K562 (cell line): ENCODE data around the gene STARD6. TPM values are rescaled to one million over a fixed set of nuclear protein-coding genes. Genes with fewer than 3 reads are reported as not detected.

Experiments used
- BACH1 ChIP-seq: fragments of 200-800 bp; sonication (Bioruptor generic); IDR thresholded peaks from 2 replicates; pipeline ENCODE4 v1.6.1; 2016; ENCODE audit warnings: missing genetic modification characterization, missing compliant biosample characterization
- BDP1 ChIP-seq: IDR thresholded peaks from 3 replicates; pipeline ENCODE4 v1.6.1; 2011; ENCODE audit not compliant: insufficient read length, insufficient read depth
- BHLHE40 ChIP-seq: IDR thresholded peaks from 2 replicates; pipeline ENCODE4 v1.6.1; 2011; ENCODE audit warnings: low read length, improper control_type of control experiment
- CREB1 ChIP-seq, 2 experiments: sonication (generic) in 1 of 2; formaldehyde crosslinking in 1 of 2; IDR thresholded peaks; 2 replicates each; pipeline versions ENCODE4 v1.6.1 to v1.8.0; 2012 to 2022; ENCODE audit warnings: inconsistent platforms in 1 of 2, mild to moderate bottlenecking in 1 of 2, missing genetic modification reagents in 1 of 2, moderate library complexity in 1 of 2
- CXXC5 ChIP-seq: fragments of 250-450 bp; sonication (Bioruptor Pico); IDR thresholded peaks from 2 replicates; pipeline ENCODE4 v1.8.0; 2022; ENCODE audit warnings: inconsistent platforms, mild to moderate bottlenecking, moderate library complexity
- ELK1 ChIP-seq: sonication (generic); formaldehyde crosslinking; IDR thresholded peaks from 2 replicates; pipeline ENCODE4 v1.8.1; 2022; ENCODE audit warnings: missing genetic modification reagents
- L3MBTL2 ChIP-seq: fragments of 450-650 bp; IDR thresholded peaks from 2 replicates; pipeline ENCODE4 v1.6.1; 2016; ENCODE audit warnings: mild to moderate bottlenecking, moderate library complexity
- MTF1 ChIP-seq: fragments of 250-450 bp; sonication (Bioruptor Pico); IDR thresholded peaks from 2 replicates; pipeline ENCODE4 v1.9.0; 2021; ENCODE audit warnings: moderate library complexity, mild to moderate bottlenecking, inconsistent platforms, borderline replicate concordance
- RFX5 ChIP-seq: IDR thresholded peaks from 2 replicates; pipeline ENCODE4 v1.6.1; 2011; ENCODE audit warnings: low read depth, mild to moderate bottlenecking, improper control_type of control experiment, low read length
- SIX5 ChIP-seq, 2 experiments: IDR thresholded peaks; 2 replicates each; pipeline ENCODE4 v1.6.1; 2011; ENCODE audit warnings: low read length in 2 of 2, borderline replicate concordance in 1 of 2, low read depth in 1 of 2, mild to moderate bottlenecking in 1 of 2, moderate library complexity in 1 of 2; ENCODE audit not compliant: insufficient read depth in 1 of 2
- SP1 ChIP-seq: sonication (generic); formaldehyde crosslinking; IDR thresholded peaks from 2 replicates; pipeline ENCODE4 v1.8.1; 2022; ENCODE audit warnings: mild to moderate bottlenecking, missing genetic modification reagents
- SREBF2 ChIP-seq: sonication (generic); formaldehyde crosslinking; IDR thresholded peaks from 2 replicates; pipeline ENCODE4 v1.4.0; 2020; ENCODE audit warnings: mild to moderate bottlenecking, missing genetic modification reagents
- TAF1 ChIP-seq: IDR thresholded peaks from 2 replicates; pipeline ENCODE4 v1.6.1; 2011; ENCODE audit warnings: mild to moderate bottlenecking, low read length, moderate library complexity; ENCODE audit not compliant: insufficient read depth, control insufficient read depth, severe bottlenecking; ENCODE audit errors: extremely low read depth
- ZNF324 ChIP-seq: fragments of 250-450 bp; sonication (Bioruptor Pico); IDR thresholded peaks from 2 replicates; pipeline ENCODE4 v1.4.0; 2020; ENCODE audit warnings: mild to moderate bottlenecking
- ZNF609 ChIP-seq: sonication (generic); formaldehyde crosslinking; IDR thresholded peaks from 2 replicates; pipeline ENCODE4 v1.8.1; 2023; ENCODE audit warnings: missing genetic modification reagents, mild to moderate bottlenecking, borderline replicate concordance
- ZSCAN29 ChIP-seq: fragments of 450-650 bp; IDR thresholded peaks from 2 replicates; pipeline ENCODE4 v1.6.1; 2017
- ZSCAN32 ChIP-seq: fragments of 450-650 bp; formaldehyde crosslinking; IDR thresholded peaks from 2 replicates; pipeline ENCODE4 v1.4.0; 2020; ENCODE audit warnings: mild to moderate bottlenecking, moderate library complexity
- polyA plus RNA-seq, 8 experiments: library from polyadenylated mRNA; depleted of rRNA in 4 of 8; stranded (reverse) in 5 of 8; unstranded in 3 of 8; fragments of >200 nt; fragmentation: Nextera tagmentation in 2 of 8; fragmentation: Illumina TruSeq in 1 of 8; extraction: Ambion mirVana in 2 of 8; extraction: Trizol in 1 of 8; gene quantifications; 2 replicates each; pipeline versions ENCODE4 v1.2.1 to v1.2.3, GENCODE V29; 2011 to 2014; ENCODE audit warnings: inconsistent platforms in 1 of 8, missing spikeins in 1 of 8
- total RNA-seq, 7 experiments: library from RNA; depleted of rRNA in 6 of 7; stranded (reverse); fragments of >200 nt in 6 of 7; fragmentation: Illumina TruSeq in 2 of 7; extraction: Trizol in 2 of 7; gene quantifications; 2 replicates each; pipeline versions ENCODE4 v1.2.1 to v1.2.3, GENCODE V29; 2011 to 2021; ENCODE audit warnings: low replicate concordance in 1 of 7
- TF ChIP-seq, protein P1 (sequence below): fragments of 250-450 bp; sonication (Bioruptor Pico); IDR thresholded peaks from 2 replicates; pipeline ENCODE4 v1.5.1; 2021; ENCODE audit warnings: mild to moderate bottlenecking
- TF ChIP-seq, protein P2 (sequence below): fragments of 450-650 bp; conservative IDR thresholded peaks from 2 replicates; pipeline ENCODE4 v1.6.1; 2016; ENCODE audit warnings: missing genetic modification characterization, low read depth, mild to moderate bottlenecking, missing compliant biosample characterization, moderate library complexity

Gene STARD6
- total and polyA plus RNA-seq, 9 of the 15 experiments (the other 6 are each of a cell fraction or from before 2014, with no cell fraction given): 0.11 to 0.15 TPM; not detected in 7

DNA sequence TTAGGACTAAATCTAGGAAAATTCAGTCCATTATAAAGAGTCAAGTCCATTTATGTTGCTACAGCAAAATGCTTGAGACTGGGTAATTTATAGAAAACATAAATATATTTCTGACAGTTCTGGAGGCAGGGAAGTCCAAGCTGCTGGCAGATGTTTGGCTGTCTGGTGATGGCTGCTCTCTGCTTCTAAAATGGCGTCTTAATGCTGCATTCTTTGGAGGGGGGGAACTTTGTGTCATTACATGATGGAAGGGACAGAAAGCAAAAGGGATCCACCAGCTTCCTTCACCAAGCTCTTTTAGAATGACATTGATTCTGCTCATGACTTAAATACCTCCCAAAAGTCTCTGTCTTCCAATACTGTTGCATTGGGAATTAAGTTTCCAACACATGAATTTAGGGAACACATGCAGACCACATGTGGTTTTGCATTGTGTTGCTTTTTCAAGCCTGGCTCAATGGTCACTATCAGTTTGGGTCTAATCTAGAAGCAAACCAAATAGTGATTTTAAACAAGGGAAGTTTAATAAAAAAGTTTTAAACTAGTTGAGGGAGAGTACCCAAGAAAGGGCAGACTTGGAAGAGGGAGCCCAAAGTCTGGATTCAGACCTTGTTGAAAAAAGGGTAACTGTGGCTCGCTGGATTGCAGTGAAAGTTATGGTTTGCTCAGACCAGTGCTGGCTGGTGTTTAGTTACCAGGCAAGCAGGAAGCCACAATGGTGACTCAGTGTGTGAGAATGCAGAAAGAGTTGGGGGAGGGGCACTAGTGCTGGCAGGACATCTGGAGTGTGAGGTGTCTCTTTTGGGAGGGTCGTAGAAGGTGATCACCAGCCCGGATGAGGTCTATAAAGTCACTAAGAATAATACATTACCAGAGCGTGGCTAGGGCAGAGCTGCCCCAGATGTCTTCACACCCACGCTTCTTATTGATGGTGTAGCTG, 30.8 kb upstream of the STARD6 start (continued):
- TF ChIP-seq SREBF2 (CRISPR knock-in tag): no peak
- no peak for TF ChIP-seq MTF1 (CRISPR knock-in tag)
- TF ChIP-seq ZSCAN29: no peak
- TF ChIP-seq TAF1: peak; percentile 52
- no peak for TF ChIP-seq SIX5 (IDR thresholded peaks at IDR 0.05; ENCODE audit: borderline replicate concordance in 1 of 2, insufficient read depth in 1 of 2, low read depth in 1 of 2, low read length in 2 of 2)
- TF ChIP-seq ZNF324 (CRISPR knock-in tag): no peak
- no peak for TF ChIP-seq ZSCAN32 (CRISPR knock-in tag)
- TF ChIP-seq CXXC5 (CRISPR knock-in tag): no peak
- TF ChIP-seq SP1: no peak
- TF ChIP-seq CREB1 (IDR thresholded peaks at IDR 0.05): no peak
- TF ChIP-seq CREB1 (CRISPR knock-in tag; IDR thresholded peaks at IDR 0.05): no peak
- TF ChIP-seq BACH1 (tag): no peak
- no peak for TF ChIP-seq ELK1
- no peak for TF ChIP-seq ZNF609 (CRISPR knock-in tag)
- TF ChIP-seq BDP1: no peak
- TF ChIP-seq, protein P1, sequence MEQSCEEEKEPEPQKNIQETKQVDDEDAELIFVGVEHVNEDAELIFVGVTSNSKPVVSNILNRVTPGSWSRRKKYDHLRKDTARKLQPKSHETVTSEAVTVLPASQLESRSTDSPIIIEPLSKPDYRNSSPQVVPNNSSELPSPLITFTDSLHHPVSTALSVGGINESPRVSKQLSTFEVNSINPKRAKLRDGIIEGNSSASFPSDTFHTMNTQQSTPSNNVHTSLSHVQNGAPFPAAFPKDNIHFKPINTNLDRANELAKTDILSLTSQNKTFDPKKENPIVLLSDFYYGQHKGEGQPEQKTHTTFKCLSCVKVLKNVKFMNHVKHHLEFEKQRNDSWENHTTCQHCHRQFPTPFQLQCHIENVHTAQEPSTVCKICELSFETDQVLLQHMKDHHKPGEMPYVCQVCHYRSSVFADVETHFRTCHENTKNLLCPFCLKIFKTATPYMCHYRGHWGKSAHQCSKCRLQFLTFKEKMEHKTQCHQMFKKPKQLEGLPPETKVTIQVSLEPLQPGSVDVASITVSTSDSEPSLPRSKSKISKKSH (CRISPR knock-in tag): no peak
- no peak for TF ChIP-seq BHLHE40
- no peak for TF ChIP-seq RFX5
- TF ChIP-seq, protein P2, sequence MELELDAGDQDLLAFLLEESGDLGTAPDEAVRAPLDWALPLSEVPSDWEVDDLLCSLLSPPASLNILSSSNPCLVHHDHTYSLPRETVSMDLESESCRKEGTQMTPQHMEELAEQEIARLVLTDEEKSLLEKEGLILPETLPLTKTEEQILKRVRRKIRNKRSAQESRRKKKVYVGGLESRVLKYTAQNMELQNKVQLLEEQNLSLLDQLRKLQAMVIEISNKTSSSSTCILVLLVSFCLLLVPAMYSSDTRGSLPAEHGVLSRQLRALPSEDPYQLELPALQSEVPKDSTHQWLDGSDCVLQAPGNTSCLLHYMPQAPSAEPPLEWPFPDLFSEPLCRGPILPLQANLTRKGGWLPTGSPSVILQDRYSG (tag): no peak
- TF ChIP-seq L3MBTL2: no peak
